Parathyroid adenoma (tissue), 2 donors: ENCODE results near the gene PDZD7.

Source experiments
- H2AFZ ChIP-seq: fragments of 300-600 bp; sonication (generic); one replicate; pipeline ENCODE4 v1.7.0; 2017; ENCODE audit warnings: antibody characterized with exemption, mild to moderate bottlenecking
- H3K27ac ChIP-seq: fragments of 300-600 bp; sonication (generic); one replicate; pipeline ENCODE4 v1.7.0; 2017
- H3K27me3 ChIP-seq: fragments of 300-600 bp; sonication (generic); one replicate; pipeline ENCODE4 v1.7.0; 2017; ENCODE audit warnings: low read length; ENCODE audit not compliant: control insufficient read depth, insufficient read depth
- H3K36me3 ChIP-seq: fragments of 300-600 bp; sonication (generic); one replicate; pipeline ENCODE4 v1.7.0; 2017; ENCODE audit warnings: low read length; ENCODE audit not compliant: control insufficient read depth, insufficient read depth
- H3K4me1 ChIP-seq: fragments of 300-600 bp; sonication (generic); one replicate; pipeline ENCODE4 v1.7.0; 2017; ENCODE audit warnings: control low read depth
- H3K4me2 ChIP-seq: fragments of 300-600 bp; sonication (generic); one replicate; pipeline ENCODE4 v1.7.0; 2017; ENCODE audit warnings: low read length
- H3K4me3 ChIP-seq: fragments of 300-600 bp; sonication (generic); one replicate; pipeline ENCODE4 v1.7.0; 2017; ENCODE audit warnings: low read depth, low read length
- H3K79me2 ChIP-seq: fragments of 300-600 bp; sonication (generic); one replicate; pipeline ENCODE4 v1.7.0; 2017; ENCODE audit warnings: control low read depth
- H3K9ac ChIP-seq: fragments of 300-600 bp; sonication (generic); one replicate; pipeline ENCODE4 v1.7.0; 2017; ENCODE audit warnings: mild to moderate bottlenecking
- H3K9me3 ChIP-seq: fragments of 300-600 bp; sonication (generic); one replicate; pipeline ENCODE4 v1.7.0; 2017; ENCODE audit warnings: low read length; ENCODE audit not compliant: control insufficient read depth
- CTCF ChIP-seq: fragments of 300-600 bp; sonication (generic); IDR thresholded peaks from one replicate; pipeline ENCODE4 v1.7.0; 2017; ENCODE audit warnings: antibody characterized with exemption, mild to moderate bottlenecking
- donor health status: primary hyperparathyroidism.

Gene PDZD7

GRCh38 chr10:101030496-101031127 lies 317 bp downstream of the PDZD7 start:
- peak overlapping the region; percentile 87 for H2AFZ ChIP-seq
- TF ChIP-seq CTCF: no peak

GRCh38 chr10:101029520-101030295 lies 1.2 kb downstream of the PDZD7 start:
- Histone ChIP-seq H2AFZ (peak overlapping the region; percentile 25), H3K9ac (no peak overlapping the region), H3K79me2 (no peaks in the 10 kb centered on the region), H3K27ac (peak overlapping the region; percentile 89), H3K9me3 (no peaks in the 10 kb centered on the region), H3K36me3 (no peaks in the 10 kb centered on the region), H3K27me3 (no peaks in the 10 kb centered on the region), H3K4me1 (peaks cover 31% of the 10 kb centered on the region), H3K4me2 (no peak overlapping the region), H3K4me3 (no peak overlapping the region)
- no peak for TF ChIP-seq CTCF

More at GRCh38 chr10:101030496-101031127, 317 bp downstream of the PDZD7 start:
- H3K4me3 ChIP-seq: peak overlapping the region; percentile 89
- no peaks in the 10 kb centered on the region for H3K27me3 ChIP-seq
- no peaks in the 10 kb centered on the region for H3K9me3 ChIP-seq
- H3K79me2 ChIP-seq: no peaks in the 10 kb centered on the region
- H3K36me3 ChIP-seq: no peaks in the 10 kb centered on the region
- peaks cover 31% of the 10 kb centered on the region for H3K4me1 ChIP-seq
- peak overlapping the region; percentile 100 for H3K4me2 ChIP-seq
- H3K9ac ChIP-seq: no peak overlapping the region
- peak overlapping the region; percentile 89 for H3K27ac ChIP-seq

- no peaks in the 10 kb centered on the region for H3K79me2 ChIP-seq
- peak overlapping the region; percentile 53 for H2AFZ ChIP-seq
- H3K9ac ChIP-seq: no peak overlapping the region
- peaks cover 31% of the 10 kb centered on the region for H3K4me1 ChIP-seq
- H3K9me3 ChIP-seq: no peaks in the 10 kb centered on the region
- no peaks in the 10 kb centered on the region for H3K36me3 ChIP-seq
- no peak overlapping the region for H3K4me2 ChIP-seq
- H3K27ac ChIP-seq: peak overlapping the region; percentile 89
- no peak overlapping the region for H3K4me3 ChIP-seq
- no peaks in the 10 kb centered on the region for H3K27me3 ChIP-seq
- no peak for TF ChIP-seq CTCF
Measured at GRCh38 chr10:101028446-101029337, 2.2 kb downstream of the PDZD7 start.

GRCh38 chr10:101027106-101027720 lies 3.7 kb downstream of the PDZD7 start:
- Histone ChIP-seq H3K9ac (no peak overlapping the region), H3K27me3 (no peaks in the 10 kb centered on the region), H2AFZ (no peak overlapping the region), H3K4me3 (no peak overlapping the region), H3K36me3 (no peaks in the 10 kb centered on the region), H3K27ac (no peak overlapping the region), H3K4me2 (no peak overlapping the region), H3K79me2 (no peaks in the 10 kb centered on the region), H3K4me1 (peaks cover 22% of the 10 kb centered on the region), H3K9me3 (no peaks in the 10 kb centered on the region)
- no peak for TF ChIP-seq CTCF
